Neural crest cell (in vitro differentiated cells): ENCODE measurements around the gene NSD1. TPM values are rescaled to one million over a fixed set of nuclear protein-coding genes. Genes with fewer than 3 reads are reported as not detected.

Experiments used
- DNase-seq: peaks from one replicate; pipeline ENCODE4 v3.0.0; 2021; ENCODE audit warnings: low read depth, mixed read lengths, low spot score
- H3K27ac Mint-ChIP-seq: one replicate; pipeline ENCODE4 v1.8.0; 2021; ENCODE audit warnings: mild to moderate bottlenecking, mixed read lengths; ENCODE audit not compliant: unreplicated experiment
- H3K27me3 Mint-ChIP-seq: 2 replicates; pipeline ENCODE4 v1.8.0; 2021; ENCODE audit warnings: low read depth, mild to moderate bottlenecking, mixed read lengths
- H3K36me3 Mint-ChIP-seq: 2 replicates; pipeline ENCODE4 v1.8.0; 2021; ENCODE audit warnings: low read depth, mild to moderate bottlenecking, mixed read lengths
- H3K4me1 Mint-ChIP-seq: 2 replicates; pipeline ENCODE4 v1.8.0; 2021; ENCODE audit warnings: mixed read lengths
- H3K4me3 Mint-ChIP-seq: one replicate; pipeline ENCODE4 v1.8.0; 2021; ENCODE audit warnings: mild to moderate bottlenecking, mixed read lengths
- H3K9me3 Mint-ChIP-seq: 2 replicates; pipeline ENCODE4 v1.8.0; 2021; ENCODE audit warnings: mixed read lengths
- CTCF ChIP-seq: fragments of 200-600 bp; sonication (generic); conservative IDR thresholded peaks from 2 replicates; pipeline ENCODE4 v1.5.0; 2021; ENCODE audit warnings: antibody characterized with exemption, mild to moderate bottlenecking
- total RNA-seq: library from RNA; stranded (reverse); gene quantifications from 2 replicates; pipeline ENCODE4 v1.2.1, GENCODE V29; 2021

Gene NSD1
- total RNA-seq, 1 donor from 2014 or later = 122 TPM

DNA sequence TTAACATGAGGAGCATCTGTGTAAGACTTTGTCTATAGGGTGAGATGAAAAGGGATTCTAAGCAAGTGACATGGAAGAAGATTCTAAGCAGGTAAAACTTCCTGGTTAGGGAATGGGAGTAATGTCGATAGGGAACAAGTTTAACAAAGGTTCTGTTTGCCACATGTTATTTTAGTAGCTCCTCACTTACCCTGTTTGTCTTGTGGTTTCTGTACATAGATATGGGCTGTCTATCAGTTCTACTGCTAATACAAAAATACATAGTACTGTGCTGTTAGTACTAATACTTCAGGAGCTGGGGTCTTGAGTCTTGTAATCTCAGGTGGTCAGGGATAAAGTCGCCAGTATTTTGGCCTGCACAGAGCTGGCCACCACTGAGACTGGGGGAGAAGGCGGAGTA lies 137.1 kb downstream of the NSD1 start:
- no peak overlapping the region for H3K27ac Mint-ChIP-seq
- no peaks in the 10 kb centered on the region for H3K27me3 Mint-ChIP-seq
- DNase-seq = no peak
- no peaks in the 10 kb centered on the region for H3K9me3 Mint-ChIP-seq
- H3K36me3 Mint-ChIP-seq = peaks cover 17% of the 10 kb centered on the region
- no peaks in the 10 kb centered on the region for H3K4me1 Mint-ChIP-seq
- H3K4me3 Mint-ChIP-seq = no peak overlapping the region
- TF ChIP-seq CTCF = no peak

DNA sequence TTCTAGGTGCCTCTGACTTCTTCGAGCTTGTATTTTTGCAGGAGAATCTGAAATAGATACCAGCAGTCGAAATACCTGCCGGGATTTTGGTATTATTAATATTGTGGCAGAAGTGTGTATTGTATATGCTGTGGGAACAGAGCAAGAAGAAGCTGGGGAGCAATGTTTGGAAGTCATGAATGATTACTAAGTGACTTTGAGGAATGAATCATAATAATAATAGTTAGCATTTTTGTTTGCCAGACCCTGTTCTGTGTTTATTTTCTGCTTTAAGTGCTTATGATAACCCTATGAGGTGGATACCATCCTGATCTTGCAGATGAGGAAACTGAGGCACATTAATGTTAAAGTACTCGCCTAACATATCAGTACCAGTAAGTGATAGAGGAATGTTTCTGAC lies 137.5 kb downstream of the NSD1 start:
- H3K27me3 Mint-ChIP-seq = no peaks in the 10 kb centered on the region
- H3K4me1 Mint-ChIP-seq = no peaks in the 10 kb centered on the region
- H3K4me3 Mint-ChIP-seq = no peak overlapping the region
- no peaks in the 10 kb centered on the region for H3K9me3 Mint-ChIP-seq
- no peak for TF ChIP-seq CTCF
- no peak for DNase-seq
- no peak overlapping the region for H3K27ac Mint-ChIP-seq
- peaks cover 17% of the 10 kb centered on the region for H3K36me3 Mint-ChIP-seq

GRCh38 chr5:177275883-177276282 lies 142.3 kb downstream of the NSD1 start:
- H3K9me3 Mint-ChIP-seq = no peaks in the 10 kb centered on the region
- H3K27me3 Mint-ChIP-seq = no peaks in the 10 kb centered on the region
- no peaks in the 10 kb centered on the region for H3K4me1 Mint-ChIP-seq
- H3K36me3 Mint-ChIP-seq = peaks cover 14% of the 10 kb centered on the region
- H3K4me3 Mint-ChIP-seq = no peak overlapping the region
- no peak overlapping the region for H3K27ac Mint-ChIP-seq
- DNase-seq = no peak
- TF ChIP-seq CTCF = no peak

DNA sequence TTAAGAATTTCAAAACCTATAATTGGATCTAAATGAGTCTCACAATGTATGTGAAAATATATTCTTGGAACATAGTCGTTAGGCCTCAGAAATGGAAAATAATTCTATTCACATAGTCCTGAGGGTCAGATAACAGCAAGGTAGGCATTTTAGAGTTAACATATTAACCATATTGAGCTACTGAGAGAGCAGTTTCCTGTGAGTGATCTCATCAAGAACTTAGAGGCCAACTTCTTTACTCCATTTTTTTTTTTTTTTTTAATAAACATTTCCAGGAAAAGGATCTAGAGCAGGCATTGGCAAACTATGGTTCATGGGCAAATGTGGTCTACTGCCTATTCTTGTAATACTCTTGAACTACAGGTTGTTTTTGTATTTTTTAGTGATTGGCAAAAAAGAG lies 143.3 kb downstream of the NSD1 start:
- no peak overlapping the region for H3K27ac Mint-ChIP-seq
- no peaks in the 10 kb centered on the region for H3K9me3 Mint-ChIP-seq
- H3K27me3 Mint-ChIP-seq = no peaks in the 10 kb centered on the region
- DNase-seq = no peak
- H3K4me3 Mint-ChIP-seq = no peak overlapping the region
- TF ChIP-seq CTCF = no peak
- H3K36me3 Mint-ChIP-seq = peaks cover 10% of the 10 kb centered on the region
- no peaks in the 10 kb centered on the region for H3K4me1 Mint-ChIP-seq

- Mint-ChIP-seq H3K27ac (no peak overlapping the region), H3K27me3 (no peaks in the 10 kb centered on the region), H3K36me3 (peaks cover 31% of the 10 kb centered on the region), H3K9me3 (no peaks in the 10 kb centered on the region), H3K4me1 (no peaks in the 10 kb centered on the region), H3K4me3 (no peak overlapping the region)
- TF ChIP-seq CTCF = no peak
- DNase-seq = no peak
Measured at GRCh38 chr5:177288191-177288590, 154.6 kb downstream of the NSD1 start.
